Measurements from ENCODE around the gene IFNL1. TPM values are rescaled to one million over a fixed set of nuclear protein-coding genes. Genes with fewer than 3 reads are reported as not detected.
"Not testable (repeated sequence)": the region's sequence is repeated elsewhere in the genome, so short reads cannot be mapped to it uniquely, and the experiment has no call there.

The IFNL1 gene
- not detected in 2 replicates for total RNA-seq (2014; rRNA removed; shearing (Covaris generic); ENCODE audit: low replicate concordance)

DNA sequence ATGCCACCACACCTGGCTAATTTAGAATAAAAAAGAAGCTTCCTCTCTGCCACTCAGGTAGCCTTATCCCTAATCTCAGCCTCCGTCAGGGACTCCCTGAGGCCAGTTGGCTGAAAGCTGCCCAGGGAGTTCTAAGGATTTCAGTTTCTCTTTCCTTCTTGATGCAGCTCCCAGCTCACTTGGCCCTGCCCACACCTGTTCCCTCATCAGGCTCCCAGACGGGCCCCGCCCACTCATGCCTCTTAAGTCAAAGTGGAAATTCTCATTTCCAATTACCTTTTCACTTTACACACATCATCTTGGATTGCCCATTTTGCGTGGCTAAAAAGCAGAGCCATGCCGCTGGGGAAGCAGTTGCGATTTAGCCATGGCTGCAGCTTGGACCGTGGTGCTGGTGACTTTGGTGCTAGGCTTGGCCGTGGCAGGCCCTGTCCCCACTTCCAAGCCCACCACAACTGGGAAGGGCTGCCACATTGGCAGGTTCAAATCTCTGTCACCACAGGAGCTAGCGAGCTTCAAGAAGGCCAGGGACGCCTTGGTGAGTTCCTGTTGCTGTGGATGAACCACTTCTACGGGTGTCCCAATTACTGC, at the start of gene IFNL1:
Gene IFNL1 (plus strand): TSS at position 353 of the 591 bp plus-strand sequence. CDS start 15 bp downstream, at position 368.
- DNase-seq (ENCODE audit: low read depth) = no peak

DNA sequence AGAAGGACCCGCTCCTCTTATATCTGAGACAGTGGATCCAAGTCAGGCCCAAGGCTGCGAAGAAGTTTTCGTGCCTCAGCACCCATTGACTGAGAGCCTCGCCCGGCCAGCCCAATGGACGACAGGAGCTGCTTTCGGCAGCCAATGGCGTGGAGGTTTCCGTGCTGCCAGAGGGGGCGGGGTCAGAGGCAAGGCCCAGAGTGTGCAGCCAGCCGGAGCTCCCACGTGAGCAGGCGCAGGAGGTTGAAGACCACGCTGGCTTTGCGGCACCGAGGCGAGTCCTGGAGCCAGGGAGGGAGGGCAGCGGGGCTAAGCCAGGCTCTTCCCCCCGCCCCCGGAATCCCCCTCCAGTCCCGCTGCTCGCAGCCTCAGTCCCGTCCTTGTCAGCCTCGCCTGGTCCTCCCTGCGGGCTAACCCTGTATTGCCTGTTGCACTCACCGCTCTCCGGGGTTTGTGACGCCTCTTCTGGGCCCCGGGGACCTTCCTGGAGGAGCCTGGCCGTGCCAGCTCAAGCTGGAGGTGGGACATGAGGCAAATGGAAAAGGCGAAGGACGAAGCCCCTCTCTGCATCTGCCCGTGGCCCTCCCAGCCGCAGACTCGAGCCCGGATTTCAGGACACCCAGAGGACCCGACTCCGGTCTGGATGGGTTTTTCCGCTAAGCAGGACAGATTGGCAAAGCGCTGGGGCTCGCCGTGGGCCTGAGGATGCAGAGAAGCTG, 49.1 kb upstream of the IFNL1 start:
- DNase-seq (ENCODE audit: low read depth) = no peak
- in situ Hi-C loops (cut with HindIII; ENCODE audit: low pct_unique_long_range_greater_than_20kb, low sequenced_read_pairs) = no loop called here

More for the DNA sequence above, at the start of gene IFNL1:
- in situ Hi-C loops (cut with HindIII; ENCODE audit: low pct_unique_long_range_greater_than_20kb, low sequenced_read_pairs) = no loop called here

DNA sequence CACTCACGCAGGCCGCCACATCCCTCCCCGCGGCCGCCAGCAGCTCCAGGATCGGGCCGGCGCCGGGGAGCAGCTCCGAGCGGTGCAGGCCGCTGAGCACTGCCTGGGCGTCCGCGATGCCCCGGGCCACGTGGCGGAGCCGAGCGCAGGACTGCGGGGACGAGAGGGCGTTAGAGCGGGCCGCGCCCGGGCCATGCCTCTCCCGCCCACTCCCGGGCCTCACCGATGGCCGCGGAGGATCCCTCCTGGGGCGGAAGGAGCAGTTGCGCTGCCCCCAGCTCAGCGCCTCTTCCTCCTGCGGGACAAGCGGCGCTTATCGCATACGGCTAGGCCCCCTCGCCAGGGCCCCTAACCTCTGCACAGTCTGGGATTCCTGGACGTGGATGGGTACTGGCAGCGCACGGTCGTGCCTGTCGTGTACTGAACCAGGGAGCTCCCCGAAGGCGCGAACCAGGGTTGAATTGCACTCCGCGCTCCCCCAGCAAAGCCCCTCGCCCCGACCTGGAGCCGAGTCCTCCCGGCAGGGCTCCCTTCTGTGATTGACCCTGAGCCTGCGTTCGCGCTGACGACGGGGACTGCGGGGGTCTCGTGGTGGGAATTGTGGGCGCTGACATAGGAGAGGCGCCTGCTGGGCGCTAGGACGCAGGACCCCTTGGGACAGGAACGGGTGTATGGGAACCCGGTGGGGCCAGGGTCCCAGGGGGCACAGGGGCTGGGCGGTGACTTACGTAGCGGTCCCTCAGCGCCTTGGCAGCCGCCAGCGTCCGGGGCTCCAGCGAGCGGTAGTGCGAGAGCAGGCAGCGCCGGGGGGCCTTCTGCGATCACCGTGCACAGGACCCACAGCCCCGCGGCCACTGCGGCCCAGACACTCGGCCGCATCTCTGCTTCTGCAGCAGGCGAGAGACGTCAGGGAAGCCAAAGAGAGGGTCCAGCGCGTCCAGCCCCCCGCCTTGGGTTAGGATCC, 48.2 kb upstream of the IFNL1 start:
- DNase-seq (ENCODE audit: low read depth) = no peak
- in situ Hi-C loops (cut with HindIII; ENCODE audit: low pct_unique_long_range_greater_than_20kb, low sequenced_read_pairs) = no loop called here

- in situ Hi-C loops (cut with HindIII; ENCODE audit: low pct_unique_long_range_greater_than_20kb, low sequenced_read_pairs) = no loop called here
- DNase-seq (ENCODE audit: low read depth) = no peak
These were observed 47.4 kb upstream of the IFNL1 start, which contains the start of gene IFNL4 for GRCh38 chr19:39248806-39249205. TSS of gene IFNL4 (minus strand) at chr19:39248856.

GRCh38 chr19:39251081-39251480, 45.1 kb upstream of the IFNL1 start:
- in situ Hi-C loops (cut with HindIII; ENCODE audit: low pct_unique_long_range_greater_than_20kb, low sequenced_read_pairs) = no loop called here
- no peak for DNase-seq (ENCODE audit: low read depth)

DNA sequence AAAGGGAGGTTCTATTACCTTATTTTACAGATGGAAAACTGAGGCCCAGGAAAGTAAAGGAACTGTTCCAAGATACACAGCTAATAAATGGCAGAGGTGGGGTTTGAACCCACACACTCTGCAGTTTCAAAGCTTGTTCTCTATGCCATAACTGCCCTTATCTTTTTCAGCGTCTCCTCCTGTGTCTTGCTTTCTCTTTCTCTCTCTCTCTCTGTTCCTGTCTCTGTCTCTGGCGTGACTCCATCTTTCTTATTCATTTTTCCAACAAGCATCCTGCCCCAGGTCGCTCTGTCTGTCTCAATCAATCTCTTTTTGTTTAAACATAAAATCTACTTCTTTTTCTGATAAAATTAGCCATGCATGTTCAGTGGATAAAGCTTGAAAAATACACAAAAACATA, 44.4 kb upstream of the IFNL1 start:
- in situ Hi-C loops (cut with HindIII; ENCODE audit: low pct_unique_long_range_greater_than_20kb, low sequenced_read_pairs) = no loop called here
- DNase-seq (ENCODE audit: low read depth) = no peak

DNA sequence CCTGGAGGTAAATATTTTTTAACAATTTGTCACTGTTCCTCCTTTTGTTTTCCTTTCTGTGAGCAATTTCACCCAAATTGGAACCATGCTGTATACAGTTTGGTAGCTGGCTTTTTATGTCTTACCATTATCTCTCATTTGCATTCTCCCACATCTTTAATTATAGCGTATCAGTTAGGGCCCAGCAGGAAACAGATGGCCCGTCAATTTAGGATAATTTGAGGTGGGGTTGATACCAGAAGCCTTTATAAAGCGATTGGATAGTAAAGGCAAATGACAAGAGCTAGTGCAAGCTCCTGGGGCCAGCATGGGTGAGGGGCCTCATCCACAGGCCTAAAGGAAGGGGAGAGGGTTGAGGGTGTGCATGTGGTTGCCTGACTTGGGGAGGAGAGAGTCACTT, 43.7 kb upstream of the IFNL1 start:
- no peak for DNase-seq (ENCODE audit: low read depth)
- in situ Hi-C loops (cut with HindIII; ENCODE audit: low pct_unique_long_range_greater_than_20kb, low sequenced_read_pairs) = no loop called here

- in situ Hi-C loops (cut with HindIII; ENCODE audit: low pct_unique_long_range_greater_than_20kb, low sequenced_read_pairs) = no loop called here
- DNase-seq (ENCODE audit: low read depth) = no peak
These were observed 42.6 kb upstream of the IFNL1 start for GRCh38 chr19:39253374-39254149.

GRCh38 chr19:39254531-39255345, 41.5 kb upstream of the IFNL1 start:
- in situ Hi-C loops (cut with HindIII; ENCODE audit: low pct_unique_long_range_greater_than_20kb, low sequenced_read_pairs) = no loop called here
- DNase-seq (ENCODE audit: low read depth) = no peak

DNA sequence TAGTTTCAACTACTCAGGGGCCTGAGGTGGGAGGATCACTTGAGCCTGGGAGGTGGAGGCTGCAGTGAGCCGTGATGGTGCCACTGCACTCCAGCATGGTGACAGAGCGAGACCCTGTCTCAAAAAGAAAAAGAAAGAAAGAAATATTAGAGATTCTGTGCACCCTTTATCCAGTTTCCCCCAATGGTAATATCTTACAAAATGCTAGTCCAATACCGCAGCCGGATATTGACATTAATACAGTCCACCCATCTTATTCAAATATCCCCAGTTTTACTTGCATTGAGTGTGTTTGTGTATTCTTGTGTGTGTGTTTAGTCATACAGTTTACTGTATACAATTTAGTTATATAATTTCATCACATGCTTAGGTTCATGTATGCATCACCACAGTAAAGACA, 39.0 kb upstream of the IFNL1 start:
- in situ Hi-C loops (cut with HindIII; ENCODE audit: low pct_unique_long_range_greater_than_20kb, low sequenced_read_pairs) = no loop called here
- no peak for DNase-seq (ENCODE audit: low read depth)

GRCh38 chr19:39261704-39262103, 34.5 kb upstream of the IFNL1 start:
- in situ Hi-C loops (cut with HindIII; ENCODE audit: low pct_unique_long_range_greater_than_20kb, low sequenced_read_pairs) = no loop called here
- no peak for DNase-seq (ENCODE audit: low read depth)

- no peak for DNase-seq (ENCODE audit: low read depth)
- in situ Hi-C loops (cut with HindIII; ENCODE audit: low pct_unique_long_range_greater_than_20kb, low sequenced_read_pairs) = no loop called here
These were observed 33.7 kb upstream of the IFNL1 start for GRCh38 chr19:39262496-39262895.

GRCh38 chr19:39263912-39264305, 32.3 kb upstream of the IFNL1 start:
- in situ Hi-C loops (cut with HindIII; ENCODE audit: low pct_unique_long_range_greater_than_20kb, low sequenced_read_pairs) = no loop called here
- DNase-seq (ENCODE audit: low read depth) = no peak

GRCh38 chr19:39264306-39265290, 31.6 kb upstream of the IFNL1 start:
- DNase-seq (ENCODE audit: low read depth) = no peak

GRCh38 chr19:39265321-39265916, 30.8 kb upstream of the IFNL1 start:
- DNase-seq (ENCODE audit: low read depth) = no peak

More at GRCh38 chr19:39264306-39265290, 31.6 kb upstream of the IFNL1 start:
- in situ Hi-C loops (cut with HindIII; ENCODE audit: low pct_unique_long_range_greater_than_20kb, low sequenced_read_pairs) = no loop called here

GRCh38 chr19:39268085-39268484, 28.1 kb upstream of the IFNL1 start, which contains the start of gene IFNL2:
TSS of gene IFNL2 (plus strand) at chr19:39268396. CDS start at chr19:39268569, 173 bp downstream.
- DNase-seq (ENCODE audit: low read depth); in situ Hi-C loops (cut with HindIII; ENCODE audit: low pct_unique_long_range_greater_than_20kb, low sequenced_read_pairs): not testable (repeated sequence)

More at GRCh38 chr19:39265321-39265916, 30.8 kb upstream of the IFNL1 start:
- in situ Hi-C loops (cut with HindIII; ENCODE audit: low pct_unique_long_range_greater_than_20kb, low sequenced_read_pairs) = no loop called here

Data from Caki2 (cell line).